NCI-H1092 (cell line): ENCODE measurements around the gene CACNA1D.

Source experiments
- DNase-seq: peaks from one replicate; lab custom pipeline; 2025; lab: John Stamatoyannopoulos, UW

CACNA1D gene

DNA sequence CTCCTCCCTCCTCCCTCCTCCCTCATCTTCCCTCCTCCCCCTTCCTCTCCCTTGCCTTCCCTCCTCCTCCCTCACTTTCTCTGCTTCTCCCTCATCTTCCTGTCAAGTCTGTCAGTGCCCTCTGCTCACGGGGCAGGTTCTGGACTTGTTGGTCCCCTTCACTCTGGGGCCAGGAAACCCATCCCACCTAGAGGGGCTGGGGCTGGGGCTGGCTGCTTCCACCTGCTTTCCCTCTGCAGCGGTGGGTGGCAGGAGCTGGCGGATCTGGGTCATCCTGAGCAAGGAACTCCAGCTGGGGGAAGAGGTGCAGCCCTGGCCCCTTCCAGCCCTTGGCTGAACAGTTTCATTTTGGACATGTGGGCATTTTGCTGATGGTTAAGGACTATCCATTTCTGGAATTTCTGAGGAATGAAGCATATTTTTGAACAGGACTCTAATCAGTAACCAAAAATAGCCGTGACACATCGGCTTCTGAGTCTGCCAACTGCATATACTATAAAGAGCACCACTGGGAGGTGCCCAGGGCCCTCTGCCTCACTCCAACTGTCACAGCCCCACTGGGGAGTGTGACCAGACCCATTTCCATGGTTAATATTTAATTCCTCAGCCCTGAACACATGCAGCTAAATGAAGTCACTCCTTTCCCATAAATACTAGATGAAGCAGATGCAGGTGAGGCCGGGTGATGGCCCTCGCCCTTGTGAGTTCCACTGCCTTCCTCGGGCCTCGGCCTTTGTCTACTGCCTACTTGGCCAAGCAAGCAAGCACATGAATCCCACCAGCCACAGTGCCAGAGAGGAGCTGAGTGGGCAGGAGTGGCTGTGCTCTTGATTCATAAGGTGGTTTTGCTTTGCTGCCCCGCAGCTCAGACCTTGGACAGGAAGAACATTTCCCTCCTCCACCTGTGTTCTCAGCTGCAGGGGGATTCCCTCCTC is 312.0 kb downstream of the CACNA1D start:
- DNase-seq: no peak

DNA sequence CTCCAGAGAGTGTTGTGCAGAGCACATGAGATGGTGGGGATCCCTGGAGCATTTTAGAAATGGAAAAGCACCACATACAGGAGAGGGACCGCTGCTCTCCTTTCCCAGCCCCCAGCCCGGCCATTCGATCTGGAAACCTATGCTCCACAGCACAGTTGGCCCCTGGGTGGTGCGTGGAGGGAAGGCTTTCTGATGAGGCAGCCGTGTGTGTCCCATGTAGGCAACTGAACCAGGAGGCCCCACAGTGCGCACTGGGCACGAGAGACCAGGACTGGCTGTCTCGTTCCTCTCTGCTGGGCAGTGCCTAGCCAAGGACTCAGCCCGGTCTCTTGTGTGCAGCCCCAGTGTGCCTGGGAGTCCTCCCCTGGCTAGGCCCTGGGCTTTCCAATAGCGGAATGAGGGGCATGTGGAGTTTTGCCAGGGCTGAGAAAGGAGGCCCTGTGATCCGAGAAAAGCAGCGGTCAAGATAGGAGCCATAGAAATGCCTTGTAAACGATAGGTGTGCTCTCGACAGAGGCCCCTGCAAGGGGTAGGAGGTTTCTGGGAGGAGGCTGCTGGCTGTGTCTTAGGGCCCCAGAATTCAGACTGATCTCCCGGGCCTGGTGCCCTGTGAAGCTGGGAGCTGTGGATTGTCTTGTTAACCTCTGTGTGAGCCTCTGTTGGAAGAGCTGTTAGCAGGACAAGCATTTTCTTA is 312.9 kb downstream of the CACNA1D start:
- DNase-seq: no peak

DNA sequence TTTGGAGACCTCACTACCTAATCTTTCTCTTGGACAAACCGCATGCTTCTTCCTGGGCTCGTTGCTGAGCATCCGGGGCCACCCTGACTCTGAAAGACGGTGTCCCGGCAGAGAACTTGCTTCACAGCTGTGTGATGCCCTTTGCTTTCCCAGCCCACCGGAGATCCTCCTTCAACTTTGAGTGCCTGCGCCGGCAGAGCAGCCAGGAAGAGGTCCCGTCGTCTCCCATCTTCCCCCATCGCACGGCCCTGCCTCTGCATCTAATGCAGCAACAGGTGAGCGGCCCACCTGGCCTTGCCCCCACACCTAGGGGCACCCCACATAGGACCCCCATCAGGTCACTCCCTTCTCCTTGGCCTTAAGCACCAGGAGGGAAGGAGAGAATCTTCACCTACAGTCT is 314.1 kb downstream of the CACNA1D start:
- no peak for DNase-seq

DNA sequence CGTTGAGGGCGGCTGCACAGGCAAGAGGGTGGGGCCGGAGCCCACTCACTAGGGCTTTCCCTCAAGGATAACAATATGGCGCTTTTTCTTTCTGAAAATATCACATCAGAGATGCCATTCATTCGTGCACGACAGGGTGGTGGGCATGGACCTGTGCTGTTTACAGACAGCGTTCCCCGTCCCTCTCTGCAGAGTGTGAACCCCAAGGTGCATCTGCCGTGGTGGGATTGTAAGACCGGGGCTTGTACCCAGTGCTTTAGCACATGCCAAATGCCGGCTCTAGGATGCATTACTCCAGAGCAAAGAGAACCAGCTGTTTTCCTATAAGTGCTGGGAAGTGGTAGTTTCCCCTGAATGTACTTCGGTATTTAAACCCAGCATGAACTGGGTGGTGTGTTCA is 314.9 kb downstream of the CACNA1D start:
- DNase-seq: no peak

DNA sequence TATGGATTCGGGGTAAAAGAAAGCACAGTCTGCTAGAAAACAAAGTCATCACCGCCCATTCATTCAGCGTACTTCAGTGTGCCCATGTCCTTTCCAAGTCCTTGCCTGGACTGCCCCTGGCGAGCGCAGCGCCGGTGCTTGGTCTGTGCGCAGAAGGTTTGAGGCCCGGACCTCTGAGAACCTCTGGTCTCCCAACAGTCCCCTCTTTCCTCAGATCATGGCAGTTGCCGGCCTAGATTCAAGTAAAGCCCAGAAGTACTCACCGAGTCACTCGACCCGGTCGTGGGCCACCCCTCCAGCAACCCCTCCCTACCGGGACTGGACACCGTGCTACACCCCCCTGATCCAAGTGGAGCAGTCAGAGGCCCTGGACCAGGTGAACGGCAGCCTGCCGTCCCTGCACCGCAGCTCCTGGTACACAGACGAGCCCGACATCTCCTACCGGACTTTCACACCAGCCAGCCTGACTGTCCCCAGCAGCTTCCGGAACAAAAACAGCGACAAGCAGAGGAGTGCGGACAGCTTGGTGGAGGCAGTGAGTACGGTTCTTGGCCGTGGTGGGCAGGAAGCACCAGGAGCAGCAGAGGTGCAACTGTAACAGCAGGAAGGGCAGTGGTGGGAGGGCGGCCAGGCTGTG is 315.5 kb downstream of the CACNA1D start:
- DNase-seq: no peak

DNA sequence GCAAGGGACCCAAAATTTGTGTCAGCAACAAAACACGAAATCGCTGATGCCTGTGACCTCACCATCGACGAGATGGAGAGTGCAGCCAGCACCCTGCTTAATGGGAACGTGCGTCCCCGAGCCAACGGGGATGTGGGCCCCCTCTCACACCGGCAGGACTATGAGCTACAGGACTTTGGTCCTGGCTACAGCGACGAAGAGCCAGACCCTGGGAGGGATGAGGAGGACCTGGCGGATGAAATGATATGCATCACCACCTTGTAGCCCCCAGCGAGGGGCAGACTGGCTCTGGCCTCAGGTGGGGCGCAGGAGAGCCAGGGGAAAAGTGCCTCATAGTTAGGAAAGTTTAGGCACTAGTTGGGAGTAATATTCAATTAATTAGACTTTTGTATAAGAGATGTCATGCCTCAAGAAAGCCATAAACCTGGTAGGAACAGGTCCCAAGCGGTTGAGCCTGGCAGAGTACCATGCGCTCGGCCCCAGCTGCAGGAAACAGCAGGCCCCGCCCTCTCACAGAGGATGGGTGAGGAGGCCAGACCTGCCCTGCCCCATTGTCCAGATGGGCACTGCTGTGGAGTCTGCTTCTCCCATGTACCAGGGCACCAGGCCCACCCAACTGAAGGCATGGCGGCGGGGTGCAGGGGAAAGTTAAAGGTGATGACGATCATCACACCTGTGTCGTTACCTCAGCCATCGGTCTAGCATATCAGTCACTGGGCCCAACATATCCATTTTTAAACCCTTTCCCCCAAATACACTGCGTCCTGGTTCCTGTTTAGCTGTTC is 316.9 kb downstream of the CACNA1D start:
- no peak for DNase-seq

DNA sequence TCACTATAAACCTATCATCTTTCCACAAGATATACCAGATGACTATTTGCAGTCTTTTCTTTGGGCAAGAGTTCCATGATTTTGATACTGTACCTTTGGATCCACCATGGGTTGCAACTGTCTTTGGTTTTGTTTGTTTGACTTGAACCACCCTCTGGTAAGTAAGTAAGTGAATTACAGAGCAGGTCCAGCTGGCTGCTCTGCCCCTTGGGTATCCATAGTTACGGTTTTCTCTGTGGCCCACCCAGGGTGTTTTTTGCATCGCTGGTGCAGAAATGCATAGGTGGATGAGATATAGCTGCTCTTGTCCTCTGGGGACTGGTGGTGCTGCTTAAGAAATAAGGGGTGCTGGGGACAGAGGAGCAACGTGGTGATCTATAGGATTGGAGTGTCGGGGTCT is 318.0 kb downstream of the CACNA1D start:
- no peak for DNase-seq

DNA sequence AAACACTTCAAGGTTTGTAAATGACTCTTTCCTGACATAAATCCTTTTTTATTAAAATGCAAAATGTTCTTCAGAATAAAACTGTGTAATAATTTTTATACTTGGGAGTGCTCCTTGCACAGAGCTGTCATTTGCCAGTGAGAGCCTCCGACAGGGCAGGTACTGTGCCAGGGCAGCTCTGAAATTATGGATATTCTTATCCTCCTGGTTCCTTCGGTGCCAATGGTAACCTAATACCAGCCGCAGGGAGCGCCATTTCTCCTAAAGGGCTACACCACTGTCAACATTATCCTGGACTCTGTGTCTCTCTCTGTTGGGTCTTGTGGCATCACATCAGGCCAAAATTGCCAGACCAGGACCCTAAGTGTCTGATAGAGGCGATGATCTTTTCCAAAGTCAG is 318.8 kb downstream of the CACNA1D start:
- DNase-seq: no peak

DNA sequence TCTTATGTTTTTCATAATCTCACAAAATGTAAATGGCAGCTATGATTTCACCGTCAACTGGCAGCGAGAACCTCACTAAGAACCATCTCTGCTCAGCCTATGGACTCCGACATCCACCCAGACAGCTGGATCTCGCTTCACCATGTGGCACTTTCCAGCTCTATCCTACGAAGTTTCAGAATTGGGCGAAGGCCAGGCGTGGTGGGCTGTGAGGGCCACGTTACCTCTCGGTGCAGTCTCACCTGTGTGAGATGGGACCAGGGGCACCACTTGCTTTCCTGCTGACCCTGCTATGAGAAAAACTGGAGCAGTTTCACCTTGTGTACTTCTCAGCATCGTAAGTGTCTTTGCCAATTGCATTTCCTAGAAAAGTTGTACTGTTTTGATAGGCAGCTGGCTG is 319.5 kb downstream of the CACNA1D start:
- no peak for DNase-seq

DNA sequence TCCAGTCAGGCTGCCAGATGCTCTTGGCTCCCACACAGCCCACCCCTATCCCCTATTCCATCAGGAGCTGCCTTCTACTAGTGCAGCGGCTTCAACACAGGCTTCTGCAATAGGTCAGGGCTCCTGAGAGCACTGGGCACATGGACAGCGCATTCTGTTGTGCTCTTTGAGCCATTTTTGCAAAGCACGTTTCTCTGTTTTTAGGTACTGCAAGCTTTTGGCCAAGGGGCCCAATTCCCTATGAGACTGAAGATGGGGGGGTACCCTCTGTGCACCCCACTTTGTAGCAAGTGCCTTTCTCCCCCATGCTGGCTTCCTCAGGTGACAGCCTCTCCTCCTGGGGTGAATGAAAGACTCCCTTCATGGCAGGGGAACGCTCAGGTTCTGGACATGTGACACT is 320.7 kb downstream of the CACNA1D start:
- DNase-seq: no peak

DNA sequence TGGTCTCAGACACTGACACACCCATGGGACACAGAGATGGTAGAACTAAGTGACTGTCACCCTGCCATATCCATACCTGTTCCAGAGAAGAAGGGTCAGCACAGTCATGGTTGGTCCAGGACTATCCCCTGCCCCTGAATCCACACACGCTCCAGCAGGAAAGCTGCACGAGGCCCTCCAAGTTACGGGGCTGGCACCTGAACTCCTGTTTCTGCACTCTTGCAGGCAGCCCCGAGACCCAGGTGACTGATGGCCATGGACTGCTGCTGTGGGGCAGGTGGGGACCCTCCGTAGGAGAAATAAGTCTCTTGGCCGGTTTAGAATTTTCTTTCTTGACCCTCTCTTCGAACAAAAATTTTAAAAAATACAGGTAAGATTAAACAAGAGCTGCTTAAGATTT is 321.2 kb downstream of the CACNA1D start:
- no peak for DNase-seq

DNA sequence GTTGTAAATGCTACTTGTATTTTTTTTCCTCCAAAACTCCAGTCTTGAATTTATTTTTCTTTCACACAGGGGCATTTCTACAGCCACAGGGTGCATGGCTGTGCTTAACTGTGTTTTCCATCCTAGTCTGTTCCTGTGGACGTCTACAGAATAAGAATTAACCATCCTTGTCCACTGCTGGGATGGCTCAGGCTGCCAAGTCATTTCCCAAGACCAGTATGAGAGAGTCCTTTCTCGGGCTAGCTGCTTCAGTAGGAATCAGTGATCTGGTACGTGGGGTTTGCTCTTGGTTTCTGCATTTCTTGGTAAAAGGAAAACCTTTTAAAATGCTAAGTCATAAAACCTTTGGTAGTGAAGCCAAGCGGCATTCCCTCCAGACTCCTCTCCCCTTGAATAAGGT is 322.0 kb downstream of the CACNA1D start:
- DNase-seq: no peak

DNA sequence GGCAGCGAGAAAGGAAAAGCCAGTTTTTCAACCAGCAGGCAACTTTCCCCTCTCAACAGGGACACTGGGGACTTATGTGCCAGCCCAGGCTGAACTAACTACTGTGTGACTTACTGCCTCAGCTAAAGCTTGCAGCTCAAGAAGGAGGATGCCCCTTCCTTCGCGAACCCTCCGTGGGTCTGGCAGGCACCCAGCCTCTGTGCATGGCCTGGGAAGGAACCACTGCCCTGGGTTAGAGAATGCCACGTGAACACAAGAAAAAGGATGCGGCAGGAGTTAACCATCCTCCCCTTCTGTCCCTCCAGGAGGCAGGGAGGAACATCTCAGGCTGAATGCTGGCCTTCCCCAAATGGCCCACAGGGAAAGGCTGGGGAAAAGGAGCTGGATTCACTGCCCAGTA is 322.8 kb downstream of the CACNA1D start:
- DNase-seq: no peak

DNA sequence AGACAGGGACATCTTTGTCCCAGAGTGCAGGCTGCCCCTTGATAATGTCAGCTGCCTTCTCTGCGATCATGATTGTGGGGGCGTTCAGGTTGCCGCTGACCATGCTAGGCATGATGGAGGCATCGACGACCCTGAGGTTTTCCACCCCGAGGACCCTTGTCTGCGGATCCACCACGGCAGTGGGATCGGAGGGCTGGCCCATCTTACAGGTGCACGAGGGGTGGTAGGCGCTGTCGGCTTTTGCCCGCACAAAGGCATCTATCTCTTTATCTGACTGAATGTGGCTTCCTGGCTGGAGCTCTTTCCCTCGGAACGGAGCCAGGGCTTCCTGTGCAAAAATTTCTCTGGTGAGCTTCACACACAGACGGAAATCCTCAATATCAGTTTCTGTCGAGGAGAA is 323.4 kb downstream of the CACNA1D start:
- DNase-seq: no peak

DNA sequence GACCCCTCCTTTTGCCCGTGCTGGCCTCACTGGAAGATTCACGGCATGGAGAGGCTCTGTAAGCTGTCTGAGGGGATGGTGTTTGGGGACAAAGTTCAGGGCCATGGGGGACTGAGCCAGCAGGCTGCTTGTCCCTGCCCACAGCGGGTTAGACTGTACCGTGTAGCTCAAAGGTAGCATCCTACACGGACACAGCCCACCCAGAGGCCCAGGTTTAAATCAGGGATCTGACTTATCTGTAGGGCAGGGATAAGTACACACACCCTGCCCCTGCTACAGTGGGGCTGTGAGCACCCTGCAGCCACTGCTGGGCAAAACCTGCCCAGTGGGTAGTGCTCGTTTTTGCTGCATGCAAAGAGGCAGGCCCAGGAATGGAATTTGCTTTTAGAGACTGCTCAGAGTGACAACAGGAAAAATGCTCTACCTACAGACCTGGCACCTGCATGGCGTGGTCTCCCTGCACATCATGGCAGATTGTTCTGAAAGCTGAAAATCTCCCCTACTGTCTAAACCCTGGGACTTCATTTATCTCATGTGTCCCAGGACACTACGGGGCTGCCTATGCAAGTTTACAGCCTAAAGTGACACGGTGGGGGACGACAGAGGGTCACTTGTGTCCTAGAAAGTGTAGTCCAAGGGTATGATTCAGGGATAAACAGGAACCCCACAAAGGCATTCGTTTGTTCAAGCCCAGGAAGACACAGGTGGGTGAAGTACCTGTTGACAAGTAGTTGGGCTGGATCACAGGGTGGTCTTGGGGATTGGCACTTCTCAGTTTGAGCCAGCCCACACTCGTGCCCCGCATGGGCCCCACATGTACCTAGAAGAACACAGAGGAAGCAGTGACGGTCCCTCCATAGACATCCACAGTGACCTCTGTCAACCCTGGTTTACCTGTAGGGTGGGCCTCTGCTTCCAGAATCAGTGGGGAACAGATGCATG is 324.1 kb downstream of the CACNA1D start:
- no peak for DNase-seq

DNA sequence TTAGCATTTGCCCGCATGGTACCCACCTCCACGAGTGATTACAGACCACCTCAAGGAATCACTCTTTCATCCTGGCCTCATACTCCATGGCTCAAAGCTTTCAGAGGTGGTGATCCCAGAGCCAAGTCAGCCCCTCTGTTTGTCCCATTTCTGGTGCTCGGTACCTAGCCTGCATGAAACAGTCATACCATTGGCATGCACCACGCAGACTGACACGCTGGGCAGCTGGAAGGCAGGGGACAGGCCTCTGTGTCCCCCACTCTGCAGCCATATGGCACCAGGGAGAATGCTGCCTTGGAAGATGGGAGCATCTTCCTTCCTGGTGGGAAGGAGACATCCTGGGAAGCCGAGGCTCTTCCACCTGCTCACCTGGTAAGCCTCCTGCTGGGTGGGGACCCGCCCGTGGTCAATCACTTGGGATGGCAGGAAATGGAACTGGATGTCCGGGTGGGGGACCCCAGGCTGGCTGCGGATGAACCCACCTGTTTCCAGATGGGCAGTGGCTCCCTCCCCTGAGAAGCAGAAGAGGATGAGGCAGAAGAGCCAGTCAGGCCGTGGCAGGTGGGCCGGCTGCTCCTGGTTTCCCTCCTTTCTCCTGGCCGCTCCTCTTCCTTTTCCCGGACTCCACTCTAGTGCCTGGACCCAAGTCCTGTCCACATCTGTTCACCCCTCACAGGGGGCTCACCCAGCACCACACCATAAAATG is 324.9 kb downstream of the CACNA1D start:
- no peak for DNase-seq

DNA sequence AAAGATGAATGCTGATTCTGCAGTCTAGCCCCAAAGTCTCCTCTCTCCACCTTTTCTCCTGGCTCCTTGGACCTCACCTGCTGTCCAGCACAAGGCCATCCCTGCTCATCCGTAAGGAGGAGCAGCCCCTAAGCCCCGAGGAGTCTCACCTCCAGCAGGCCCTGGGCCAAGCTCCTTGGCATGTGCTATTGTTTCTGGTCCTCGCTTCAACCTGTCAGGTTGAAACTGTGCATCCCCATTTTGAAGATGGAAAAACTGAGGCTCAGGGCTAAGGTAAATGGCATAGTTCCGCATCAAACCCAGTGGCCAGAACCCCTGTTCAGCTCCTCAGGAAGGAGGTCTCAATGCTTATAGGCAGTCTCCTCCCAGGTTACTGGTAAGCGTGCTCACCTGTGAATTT is 325.7 kb downstream of the CACNA1D start:
- DNase-seq: no peak

DNA sequence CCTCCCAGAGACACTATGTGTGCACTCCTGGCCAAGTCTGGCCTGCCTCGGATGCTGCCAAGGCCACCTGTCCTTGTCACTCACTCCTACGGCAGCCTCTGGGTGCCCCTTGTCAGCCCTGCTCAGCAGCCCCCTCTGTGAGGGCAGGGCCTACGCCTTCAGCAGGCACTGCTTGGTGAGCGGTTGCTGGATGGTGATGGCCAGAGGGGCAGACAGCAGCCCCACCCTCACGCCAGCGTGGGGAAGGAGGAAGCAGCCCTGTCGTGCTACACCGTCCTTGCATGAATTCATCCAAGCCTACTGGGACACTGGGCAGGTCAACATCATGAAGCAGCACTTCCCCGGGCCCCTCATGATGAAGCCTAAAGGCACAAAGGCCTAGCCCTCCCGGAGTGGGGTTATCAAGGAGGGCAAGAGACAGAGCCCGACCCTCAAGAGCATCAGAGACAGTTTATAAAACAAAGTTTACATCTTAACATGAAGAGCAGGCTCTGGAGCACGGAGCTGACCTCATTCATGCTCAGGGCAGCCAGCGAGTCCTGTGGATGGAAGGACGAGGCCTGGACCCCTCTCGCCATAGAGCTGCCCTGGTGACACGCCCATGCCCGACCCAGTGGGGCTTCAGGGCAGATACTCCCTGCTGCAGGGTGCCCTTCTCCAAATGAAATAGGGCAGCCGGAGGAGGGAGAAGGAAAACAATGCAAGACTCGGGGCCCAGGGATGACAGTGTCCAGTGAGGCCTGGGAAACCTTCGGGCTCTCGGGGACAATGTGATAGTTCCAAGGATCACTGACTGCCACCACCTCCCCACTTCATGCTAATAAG is 326.6 kb downstream of the CACNA1D start:
- no peak for DNase-seq

DNA sequence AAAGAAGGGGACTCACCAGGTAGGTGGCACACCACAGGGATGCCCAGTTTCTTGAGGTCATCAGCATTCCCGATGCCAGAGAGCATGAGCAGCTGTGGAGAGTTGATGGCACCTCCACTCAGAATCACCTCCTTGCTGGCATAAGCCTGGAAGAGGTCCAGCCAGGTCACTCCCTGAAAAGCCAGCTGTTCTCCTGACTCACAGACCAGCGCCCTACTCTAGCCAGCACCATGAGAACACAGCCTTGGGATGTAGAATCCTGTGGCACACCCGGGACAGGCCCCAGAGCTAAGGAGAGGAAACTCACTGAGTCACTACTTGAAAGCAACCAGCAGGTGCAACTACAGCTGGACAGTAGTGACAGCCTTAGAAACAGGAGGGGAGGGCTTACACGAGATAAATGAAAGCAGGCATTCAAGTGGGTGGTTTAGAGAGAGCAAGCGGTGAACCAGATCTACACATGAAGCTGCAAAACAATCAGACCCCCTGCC is 327.3 kb downstream of the CACNA1D start:
- no peak for DNase-seq
